ENCODE data around the gene SLC10A3.

- TF ChIP-seq GATA2 (IDR thresholded peaks at IDR 0.05; ENCODE audit: low read depth, low read length) = no peak
- TF ChIP-seq GATA3 (IDR thresholded peaks at IDR 0.05; ENCODE audit: low read depth, low read length) = no peak
Observed at GRCh38 chrX:154469114-154469513, 21.3 kb downstream of the SLC10A3 start.

Measured in SH-SY5Y (cell line).